Glomerular endothelial cell (primary cell): ENCODE data around the gene CRLF1. TPM values are rescaled to one million over a fixed set of nuclear protein-coding genes. Genes with fewer than 3 reads are reported as not detected.
"Not testable (repeated sequence)": the region's sequence is repeated elsewhere in the genome, so short reads cannot be mapped to it uniquely, and the experiment has no call there.

Source experiments
- DNase-seq: peaks from one replicate; pipeline ENCODE4 v3.0.0-alpha.2; 2011; ENCODE audit warnings: low read depth, low spot score; ENCODE audit errors: extremely low read depth
- total RNA-seq: library from RNA; depleted of rRNA; stranded (reverse); fragments of >200 nt; gene quantifications from 2 replicates; pipeline ENCODE4 v1.2.3, GENCODE V29; 2015

Gene CRLF1
- total RNA-seq, 1 donor from 2014 or later, result not detected

GRCh38 chr19:18610245-18610555, 3.6 kb upstream of the CRLF1 start:
- DNase-seq, result no peak

GRCh38 chr19:18609717-18610051, 3.1 kb upstream of the CRLF1 start:
- DNase-seq, result no peak

- DNase-seq, result no peak
These were observed 2.5 kb upstream of the CRLF1 start for GRCh38 chr19:18608805-18609716.

GRCh38 chr19:18608102-18608804, 1.7 kb upstream of the CRLF1 start:
- no peak for DNase-seq

- DNase-seq, result no peak
These were observed 865 bp upstream of the CRLF1 start for GRCh38 chr19:18607226-18608101.

GRCh38 chr19:18605546-18606280, 886 bp downstream of the CRLF1 start:
- DNase-seq, result no peak

GRCh38 chr19:18605196-18605545, 1.4 kb downstream of the CRLF1 start:
- no peak for DNase-seq

- no peak for DNase-seq
These were observed 1.8 kb downstream of the CRLF1 start for GRCh38 chr19:18604820-18605159.

GRCh38 chr19:18603958-18604819, 2.4 kb downstream of the CRLF1 start:
- DNase-seq, result no peak

GRCh38 chr19:18603255-18603957, 3.2 kb downstream of the CRLF1 start:
- no peak for DNase-seq

- no peak for DNase-seq
These were observed 4.7 kb downstream of the CRLF1 start for GRCh38 chr19:18601875-18602274.

- not testable (repeated sequence) for DNase-seq
These were observed 5.8 kb downstream of the CRLF1 start for GRCh38 chr19:18600692-18601397.

GRCh38 chr19:18599485-18599884, 7.1 kb downstream of the CRLF1 start:
- DNase-seq, result no peak

GRCh38 chr19:18597809-18598660, 8.6 kb downstream of the CRLF1 start:
- DNase-seq, result no peak

GRCh38 chr19:18596752-18597157, 9.8 kb downstream of the CRLF1 start:
- DNase-seq, result no peak

- DNase-seq, result no peak
These were observed 11.1 kb downstream of the CRLF1 start for GRCh38 chr19:18595475-18595874.

- DNase-seq, result no peak
These were observed 11.7 kb downstream of the CRLF1 start for GRCh38 chr19:18594824-18595373.
